GM12878 (cell line): Measurements from ENCODE around the gene ATF3.

Source experiments
- BMI1 ChIP-seq: fragments of 450-650 bp; IDR thresholded peaks from 2 replicates; pipeline ENCODE4 v1.6.1; 2016; ENCODE audit warnings: mild to moderate bottlenecking, moderate library complexity, borderline replicate concordance
- CBFB ChIP-seq: IDR thresholded peaks from 2 replicates; pipeline ENCODE4 v1.6.1; 2016; ENCODE audit warnings: antibody characterized with exemption, low read depth
- CHD1 ChIP-seq: IDR thresholded peaks from 2 replicates; pipeline ENCODE4 v1.6.1; 2012; ENCODE audit warnings: low read depth, low read length, improper control_type of control experiment
- CREM ChIP-seq: IDR thresholded peaks from 2 replicates; pipeline ENCODE4 v1.6.1; 2014; ENCODE audit warnings: antibody characterized with exemption, low read depth
- CTCF ChIP-seq, 3 experiments: IDR thresholded peaks in 2 of 3; conservative IDR thresholded peaks in 1 of 3; 2 replicates each; pipeline ENCODE4 v1.5.1; 2011; ENCODE audit warnings: low read depth in 3 of 3, low read length in 3 of 3, mild to moderate bottlenecking in 3 of 3, control low read depth in 2 of 3, moderate library complexity in 2 of 3, inconsistent platforms in 1 of 3, mixed read lengths in 1 of 3; ENCODE audit not compliant: control insufficient read depth in 2 of 3, insufficient read depth in 1 of 3; ENCODE audit errors: extremely low read depth in 1 of 3
- EZH2 ChIP-seq: IDR thresholded peaks from 2 replicates; pipeline ENCODE4 v1.6.1; 2012; ENCODE audit warnings: low read depth, mild to moderate bottlenecking, control low read depth, inconsistent platforms, low read length, borderline replicate concordance; ENCODE audit not compliant: control insufficient read depth
- HDAC2 ChIP-seq: fragments of 200-600 bp; sonication (generic); IDR thresholded peaks from 2 replicates; pipeline ENCODE4 v1.6.1; 2017
- KAT2A ChIP-seq: conservative IDR thresholded peaks from 2 replicates; pipeline ENCODE4 v1.6.1; 2011; ENCODE audit warnings: low read depth, low read length; ENCODE audit not compliant: control insufficient read depth
- RFX5 ChIP-seq: IDR thresholded peaks from 2 replicates; pipeline ENCODE4 v1.6.1; 2011; ENCODE audit warnings: low read depth, low read length, improper control_type of control experiment
- SMC3 ChIP-seq: IDR thresholded peaks from 2 replicates; pipeline ENCODE4 v1.6.1; 2011; ENCODE audit warnings: low read length, improper control_type of control experiment, borderline replicate concordance
- SUZ12 ChIP-seq: fragments of 200-600 bp; sonication (generic); IDR thresholded peaks from one replicate; pipeline ENCODE4 v1.6.1; 2018; ENCODE audit warnings: antibody characterized with exemption, mild to moderate bottlenecking; ENCODE audit not compliant: unreplicated experiment
- ZBTB33 ChIP-seq: fragments of 450-650 bp; IDR thresholded peaks from 2 replicates; pipeline ENCODE4 v1.6.1; 2017; ENCODE audit warnings: mild to moderate bottlenecking
- TF ChIP-seq, protein P1 (sequence below): fragments of 450-650 bp; IDR thresholded peaks from 2 replicates; pipeline ENCODE4 v1.6.1; 2017; ENCODE audit warnings: low read depth, mild to moderate bottlenecking, moderate library complexity

DNA sequence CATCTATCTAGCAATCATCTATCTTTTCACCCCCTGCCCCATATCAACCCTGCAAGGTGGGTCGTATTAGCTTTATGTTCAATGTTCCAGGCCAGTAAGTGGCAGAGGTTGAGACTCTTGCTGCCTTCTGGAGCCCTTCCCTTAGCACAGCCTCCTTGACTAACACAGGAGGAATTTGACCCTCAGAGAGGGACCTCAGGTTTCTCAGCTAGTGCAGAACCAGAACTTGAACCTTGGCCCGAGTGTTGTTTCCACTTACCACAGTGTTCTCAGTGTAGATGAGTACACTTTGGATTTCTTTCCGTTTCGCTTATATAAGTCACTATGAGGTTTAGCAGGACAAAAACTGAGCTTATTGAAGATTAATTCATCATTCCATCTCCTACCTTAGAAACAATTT lies 11.1 kb upstream of the ATF3 start:
- TF ChIP-seq CTCF (IDR thresholded peaks at IDR 0.05 in 2 of 3, conservative IDR thresholded peaks at IDR 0.05 in 1 of 3; ENCODE audit: control insufficient read depth in 2 of 3, extremely low read depth in 1 of 3, insufficient read depth in 1 of 3, low read depth in 3 of 3, low read length in 3 of 3) = no peak
- TF ChIP-seq, protein P1, sequence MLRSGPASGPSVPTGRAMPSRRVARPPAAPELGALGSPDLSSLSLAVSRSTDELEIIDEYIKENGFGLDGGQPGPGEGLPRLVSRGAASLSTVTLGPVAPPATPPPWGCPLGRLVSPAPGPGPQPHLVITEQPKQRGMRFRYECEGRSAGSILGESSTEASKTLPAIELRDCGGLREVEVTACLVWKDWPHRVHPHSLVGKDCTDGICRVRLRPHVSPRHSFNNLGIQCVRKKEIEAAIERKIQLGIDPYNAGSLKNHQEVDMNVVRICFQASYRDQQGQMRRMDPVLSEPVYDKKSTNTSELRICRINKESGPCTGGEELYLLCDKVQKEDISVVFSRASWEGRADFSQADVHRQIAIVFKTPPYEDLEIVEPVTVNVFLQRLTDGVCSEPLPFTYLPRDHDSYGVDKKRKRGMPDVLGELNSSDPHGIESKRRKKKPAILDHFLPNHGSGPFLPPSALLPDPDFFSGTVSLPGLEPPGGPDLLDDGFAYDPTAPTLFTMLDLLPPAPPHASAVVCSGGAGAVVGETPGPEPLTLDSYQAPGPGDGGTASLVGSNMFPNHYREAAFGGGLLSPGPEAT = no peak
- no peak for TF ChIP-seq CREM
- TF ChIP-seq SUZ12 = no peak
- TF ChIP-seq ZBTB33 = no peak
- no peak for TF ChIP-seq CBFB
- no peak for TF ChIP-seq BMI1
- TF ChIP-seq CHD1 = no peak
- TF ChIP-seq SMC3 = no peak
- TF ChIP-seq EZH2 = no peak
- no peak for TF ChIP-seq KAT2A
- no peak for TF ChIP-seq RFX5
- no peak for TF ChIP-seq HDAC2
